ENCODE measurements around the gene BBS1. TPM values are rescaled to one million over a fixed set of nuclear protein-coding genes. Genes with fewer than 3 reads are reported as not detected.

The BBS1 gene
- polyA plus RNA-seq, 3 donors = 1.3 to 8.5 (median 3.5) TPM

GRCh38 chr11:66524304-66525040 lies 14.0 kb downstream of the BBS1 start:
- WGBS (ENCODE audit: insufficient coverage) = 100% methylated on average over 3 of the region's 10 CpGs
- intact Hi-C loops (cut with micrococcal nuclease) = no loop called here
- Mint-ChIP-seq H3K27me3 (ENCODE audit: low read depth in 3 of 3) (peaks cover 0 to 4% (median 0%) of the 10 kb centered on the region in 3 donors), H3K36me3 (peaks cover 48 to 69% of the 10 kb centered on the region in 2 donors), H3K27ac (peak overlapping the region in 1 of 7 donors; percentile 12), H3K4me3 (no peak overlapping the region), H3K4me1 (no peaks in the 10 kb centered on the region), H3K9me3 (no peaks in the 10 kb centered on the region)
- no peak overlapping the region for H3K4me2 ChIP-seq (replicated peaks; ENCODE audit: extremely low read depth, low read length, poor library complexity, severe bottlenecking)
- no peak for DNase-seq
- no peaks in the 10 kb centered on the region for H3K27me3 ChIP-seq (ENCODE audit: control insufficient read depth in 2 of 2, insufficient read depth in 2 of 2, low read length in 2 of 2)
- H3K9me3 ChIP-seq (replicated peaks in 1 of 2; ENCODE audit: control insufficient read depth in 1 of 2, insufficient read depth in 1 of 2, low read length in 2 of 2) = no peaks in the 10 kb centered on the region
- no peak overlapping the region for H3K9ac ChIP-seq (ENCODE audit: insufficient read depth, low read length, poor library complexity, severe bottlenecking)
- no peaks in the 10 kb centered on the region for H3K79me2 ChIP-seq (ENCODE audit: insufficient read depth, low read length)
- no peaks in the 10 kb centered on the region for H3K4me1 ChIP-seq (ENCODE audit: control insufficient read depth in 1 of 2, insufficient read depth in 2 of 2, low read length in 2 of 2)
- no peak for TF ChIP-seq CTCF (IDR thresholded peaks at IDR 0.05)
- H3K27ac ChIP-seq (ENCODE audit: low read depth in 1 of 2, low read length in 2 of 2) = no peak overlapping the region
- H2AFZ ChIP-seq (ENCODE audit: insufficient read depth, low read depth, low read length, poor library complexity, severe bottlenecking) = no peak overlapping the region
- no peak overlapping the region for H3K4me3 ChIP-seq (replicated peaks in 1 of 3; ENCODE audit: low read depth in 2 of 3, low read length in 3 of 3)
- H4K20me1 ChIP-seq (ENCODE audit: insufficient read depth, low read length) = no peaks in the 10 kb centered on the region
- peaks cover 26 to 62% of the 10 kb centered on the region in 2 donors for H3K36me3 ChIP-seq (replicated peaks in 1 of 2; ENCODE audit: control insufficient read depth in 1 of 2, insufficient read depth in 2 of 2, low read length in 2 of 2)

GRCh38 chr11:66529069-66529468 lies 18.6 kb downstream of the BBS1 start:
- H3K27me3 Mint-ChIP-seq (ENCODE audit: low read depth in 3 of 3) = no peaks in the 10 kb centered on the region
- no peaks in the 10 kb centered on the region for H3K4me1 Mint-ChIP-seq

More at GRCh38 chr11:66529069-66529468, 18.6 kb downstream of the BBS1 start:
- Histone ChIP-seq H3K27ac (ENCODE audit: low read depth in 1 of 2, low read length in 2 of 2) (no peak overlapping the region), H3K79me2 (ENCODE audit: insufficient read depth, low read length) (no peaks in the 10 kb centered on the region), H2AFZ (ENCODE audit: insufficient read depth, low read depth, low read length, poor library complexity, severe bottlenecking) (no peak overlapping the region), H3K4me3 (replicated peaks in 1 of 3; ENCODE audit: low read depth in 2 of 3, low read length in 3 of 3) (no peak overlapping the region), H3K9ac (ENCODE audit: insufficient read depth, low read length, poor library complexity, severe bottlenecking) (no peak overlapping the region), H3K9me3 (replicated peaks in 1 of 2; ENCODE audit: control insufficient read depth in 1 of 2, insufficient read depth in 1 of 2, low read length in 2 of 2) (no peaks in the 10 kb centered on the region), H4K20me1 (ENCODE audit: insufficient read depth, low read length) (no peaks in the 10 kb centered on the region), H3K4me2 (replicated peaks; ENCODE audit: extremely low read depth, low read length, poor library complexity, severe bottlenecking) (no peak overlapping the region), H3K4me1 (ENCODE audit: control insufficient read depth in 1 of 2, insufficient read depth in 2 of 2, low read length in 2 of 2) (no peaks in the 10 kb centered on the region), H3K27me3 (ENCODE audit: control insufficient read depth in 2 of 2, insufficient read depth in 2 of 2, low read length in 2 of 2) (no peaks in the 10 kb centered on the region), H3K36me3 (replicated peaks in 1 of 2; ENCODE audit: control insufficient read depth in 1 of 2, insufficient read depth in 2 of 2, low read length in 2 of 2) (peaks cover 10 to 24% of the 10 kb centered on the region in 2 donors)
- no peak for TF ChIP-seq CTCF (IDR thresholded peaks at IDR 0.05)
- 88% methylated on average over 10 of the region's 10 CpGs for WGBS (ENCODE audit: insufficient coverage)
- peaks cover 0 to 1% (median 0%) of the 10 kb centered on the region in 7 donors for H3K9me3 Mint-ChIP-seq
- DNase-seq = peak in 1 of 3 donors; percentile 3
- intact Hi-C loops (cut with micrococcal nuclease) = no loop called here
- H3K36me3 Mint-ChIP-seq = peaks cover 21 to 37% of the 10 kb centered on the region in 2 donors
- no peak overlapping the region for H3K27ac Mint-ChIP-seq
- no peak overlapping the region for H3K4me3 Mint-ChIP-seq
